Stimulated activated CD8-positive, alpha-beta memory T cell treated with anti-CD3 and anti-CD28 coated beads, Interleukin-7, amount 100 ng/mL, for 4 hours (primary cell): ENCODE data around the gene DPP6.

Source experiments
- DNase-seq, 2 donors: peaks; one replicate each; pipeline ENCODE4 v3.0.0-alpha.2; 2020; ENCODE audit warnings: low read depth in 2 of 2

The DPP6 gene

GRCh38 chr7:154858836-154859537 lies 806.8 kb downstream of the DPP6 start:
- no peak for DNase-seq

GRCh38 chr7:154859747-154860620 lies 807.8 kb downstream of the DPP6 start:
- no peak for DNase-seq

- DNase-seq = no peak
Measured at GRCh38 chr7:154860621-154861375, 808.6 kb downstream of the DPP6 start.

GRCh38 chr7:154861589-154861988 lies 809.4 kb downstream of the DPP6 start:
- no peak for DNase-seq

- no peak for DNase-seq
Measured at GRCh38 chr7:154862153-154862791, 810.1 kb downstream of the DPP6 start.

- no peak for DNase-seq
Measured at GRCh38 chr7:154863766-154864522, 811.7 kb downstream of the DPP6 start.

- DNase-seq = no peak
Measured at GRCh38 chr7:154864523-154864891, 812.3 kb downstream of the DPP6 start.

GRCh38 chr7:154865984-154866685 lies 813.9 kb downstream of the DPP6 start:
- DNase-seq = no peak

GRCh38 chr7:154867068-154867467 lies 814.9 kb downstream of the DPP6 start:
- DNase-seq = no peak

- DNase-seq = no peak
Measured at GRCh38 chr7:154868921-154869320, 816.7 kb downstream of the DPP6 start.

- DNase-seq = no peak
Measured at GRCh38 chr7:154869436-154869835, 817.2 kb downstream of the DPP6 start.

- DNase-seq = no peak
Measured at GRCh38 chr7:154871507-154871906, 819.3 kb downstream of the DPP6 start.

- no peak for DNase-seq
Measured at GRCh38 chr7:154871928-154872750, 819.9 kb downstream of the DPP6 start.

- no peak for DNase-seq
Measured at GRCh38 chr7:154872811-154873499, 820.8 kb downstream of the DPP6 start.

- DNase-seq = no peak
Measured at GRCh38 chr7:154873500-154874121, 821.4 kb downstream of the DPP6 start.

GRCh38 chr7:154874409-154875113 lies 822.4 kb downstream of the DPP6 start:
- no peak for DNase-seq

GRCh38 chr7:154875297-154875696 lies 823.1 kb downstream of the DPP6 start:
- no peak for DNase-seq

- no peak for DNase-seq
Measured at GRCh38 chr7:154876516-154876915, 824.3 kb downstream of the DPP6 start.
